ENCODE measurements around the gene PLEKHG5. TPM values are rescaled to one million over a fixed set of nuclear protein-coding genes. Genes with fewer than 3 reads are reported as not detected.
A peak's percentile ranks its signal among the peaks of the same experiment; 100 is the strongest.

Gene PLEKHG5
- polyA plus RNA-seq, 2 of the 4 experiments (the other 2 are of a cell fraction): 0.84 to 3.1 TPM

DNA sequence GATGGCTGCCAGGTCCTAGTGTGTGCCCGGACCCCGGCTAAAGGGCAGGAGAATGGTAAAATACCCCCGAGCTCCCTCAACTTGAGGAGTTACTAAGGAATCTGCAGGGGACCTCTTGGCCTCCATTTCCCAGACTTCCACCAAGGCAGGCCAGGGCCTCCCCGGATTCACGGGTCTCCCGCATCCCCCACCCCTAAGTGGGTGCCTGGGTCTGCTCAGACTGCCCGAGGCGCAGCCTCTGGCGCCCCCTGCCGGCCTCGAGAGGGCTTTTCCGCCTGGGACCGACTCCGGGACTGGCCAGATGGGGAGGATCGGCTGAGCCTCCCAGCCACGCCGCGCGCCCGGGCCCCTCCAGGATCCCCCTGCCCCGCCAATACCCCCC lies 1.7 kb downstream of the PLEKHG5 start:
- CTCF ChIA-PET: interaction anchor here (0.6 to 4.6 kb wide), 30 partner anchors 9 to 158 kb away, joined by 3 to 54 read pairs (median 4); partner anchors contain the start of genes NOL9 and TAS1R1
- peak overlapping the region; percentile 94 for H3K4me3 ChIP-seq
- DNase-seq (ENCODE audit: low read depth in 1 of 2, low spot score in 1 of 2) (peak; percentile 66 to 77), ATAC-seq (peak; percentile 66 to 87), FAIRE-seq (no peak)
- no peaks in the 10 kb centered on the region for H3K9me3 ChIP-seq
- peak overlapping the region; percentile 99 for H3K27ac ChIP-seq
- peak overlapping the region; percentile 100 for H3K4me2 ChIP-seq
- TF ChIP-seq KDM5A (IDR thresholded peaks at IDR 0.05) (no peak), TFCP2L1 (CRISPR knock-in tag; IDR thresholded peaks at IDR 0.05) (no peak), EHF (CRISPR knock-in tag; IDR thresholded peaks at IDR 0.05) (no peak), RNF2 (IDR thresholded peaks at IDR 0.05; ENCODE audit: borderline replicate concordance, low read depth) (no peak), CHD4 (IDR thresholded peaks at IDR 0.05; ENCODE audit: borderline replicate concordance) (no peak), POLR2A (IDR thresholded peaks at IDR 0.05; ENCODE audit: low read length) (0 out of 2 replicates have a peak, but pooled peaks have one; percentile 5), RAD21 (conservative IDR thresholded peaks at IDR 0.05 in 1 of 2, IDR thresholded peaks at IDR 0.05 in 1 of 2) (peak; percentile 51 to 54), SMC3 (IDR thresholded peaks at IDR 0.05) (peak; percentile 22; the same call in 1 of the 3 replicates), EP300 (IDR thresholded peaks at IDR 0.05) (no peak), HOXB13 (CRISPR knock-in tag; IDR thresholded peaks at IDR 0.05; ENCODE audit: low read depth) (no peak), TP53 (CRISPR knock-in tag; IDR thresholded peaks at IDR 0.05) (no peak)
- TF ChIP-seq, protein P1, sequence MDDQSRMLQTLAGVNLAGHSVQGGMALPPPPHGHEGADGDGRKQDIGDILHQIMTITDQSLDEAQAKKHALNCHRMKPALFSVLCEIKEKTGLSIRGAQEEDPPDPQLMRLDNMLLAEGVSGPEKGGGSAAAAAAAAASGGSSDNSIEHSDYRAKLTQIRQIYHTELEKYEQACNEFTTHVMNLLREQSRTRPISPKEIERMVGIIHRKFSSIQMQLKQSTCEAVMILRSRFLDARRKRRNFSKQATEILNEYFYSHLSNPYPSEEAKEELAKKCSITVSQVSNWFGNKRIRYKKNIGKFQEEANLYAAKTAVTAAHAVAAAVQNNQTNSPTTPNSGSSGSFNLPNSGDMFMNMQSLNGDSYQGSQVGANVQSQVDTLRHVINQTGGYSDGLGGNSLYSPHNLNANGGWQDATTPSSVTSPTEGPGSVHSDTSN (IDR thresholded peaks at IDR 0.05): no peak
- TF ChIP-seq, protein P2, sequence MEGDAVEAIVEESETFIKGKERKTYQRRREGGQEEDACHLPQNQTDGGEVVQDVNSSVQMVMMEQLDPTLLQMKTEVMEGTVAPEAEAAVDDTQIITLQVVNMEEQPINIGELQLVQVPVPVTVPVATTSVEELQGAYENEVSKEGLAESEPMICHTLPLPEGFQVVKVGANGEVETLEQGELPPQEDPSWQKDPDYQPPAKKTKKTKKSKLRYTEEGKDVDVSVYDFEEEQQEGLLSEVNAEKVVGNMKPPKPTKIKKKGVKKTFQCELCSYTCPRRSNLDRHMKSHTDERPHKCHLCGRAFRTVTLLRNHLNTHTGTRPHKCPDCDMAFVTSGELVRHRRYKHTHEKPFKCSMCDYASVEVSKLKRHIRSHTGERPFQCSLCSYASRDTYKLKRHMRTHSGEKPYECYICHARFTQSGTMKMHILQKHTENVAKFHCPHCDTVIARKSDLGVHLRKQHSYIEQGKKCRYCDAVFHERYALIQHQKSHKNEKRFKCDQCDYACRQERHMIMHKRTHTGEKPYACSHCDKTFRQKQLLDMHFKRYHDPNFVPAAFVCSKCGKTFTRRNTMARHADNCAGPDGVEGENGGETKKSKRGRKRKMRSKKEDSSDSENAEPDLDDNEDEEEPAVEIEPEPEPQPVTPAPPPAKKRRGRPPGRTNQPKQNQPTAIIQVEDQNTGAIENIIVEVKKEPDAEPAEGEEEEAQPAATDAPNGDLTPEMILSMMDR (IDR thresholded peaks at IDR 0.05): peak; percentile 78
- 56% methylated on average over 4 of the region's 21 CpGs for WGBS (ENCODE audit: missing lambda C conversion rate)
- peaks cover 23% of the 10 kb centered on the region for H3K4me1 ChIP-seq
- POLR2A ChIA-PET: no interaction called here

DNA sequence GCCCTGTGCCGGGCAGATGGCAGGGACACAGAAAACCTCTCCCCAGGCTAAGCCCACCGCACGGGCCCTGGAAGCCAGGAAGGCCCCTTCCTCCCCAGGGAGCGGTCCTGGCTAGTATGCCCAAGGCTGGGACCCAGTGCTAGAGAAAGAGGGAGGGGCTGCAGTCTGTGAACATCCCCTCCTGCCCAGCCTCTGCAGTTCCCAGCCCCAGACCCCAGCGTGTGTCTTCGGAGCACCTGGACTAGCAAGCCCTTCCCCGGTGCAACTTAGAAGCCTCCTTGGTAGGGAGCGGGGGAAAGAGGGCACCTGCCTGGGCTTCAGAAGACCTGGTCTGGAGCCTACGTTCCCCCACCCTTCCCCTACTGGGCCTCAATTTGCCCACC lies 2.1 kb downstream of the PLEKHG5 start:
- ATAC-seq (no peak), DNase-seq (ENCODE audit: low read depth in 1 of 2, low spot score in 1 of 2) (no peak), FAIRE-seq (no peak)
- H3K27ac ChIP-seq: peak overlapping the region in 1 of 2 experiments; percentile 99; a peak in 3 of 6 replicates
- H3K4me1 ChIP-seq: peaks cover 23% of the 10 kb centered on the region
- peak overlapping the region; percentile 100 for H3K4me2 ChIP-seq
- TF ChIP-seq, protein P3, sequence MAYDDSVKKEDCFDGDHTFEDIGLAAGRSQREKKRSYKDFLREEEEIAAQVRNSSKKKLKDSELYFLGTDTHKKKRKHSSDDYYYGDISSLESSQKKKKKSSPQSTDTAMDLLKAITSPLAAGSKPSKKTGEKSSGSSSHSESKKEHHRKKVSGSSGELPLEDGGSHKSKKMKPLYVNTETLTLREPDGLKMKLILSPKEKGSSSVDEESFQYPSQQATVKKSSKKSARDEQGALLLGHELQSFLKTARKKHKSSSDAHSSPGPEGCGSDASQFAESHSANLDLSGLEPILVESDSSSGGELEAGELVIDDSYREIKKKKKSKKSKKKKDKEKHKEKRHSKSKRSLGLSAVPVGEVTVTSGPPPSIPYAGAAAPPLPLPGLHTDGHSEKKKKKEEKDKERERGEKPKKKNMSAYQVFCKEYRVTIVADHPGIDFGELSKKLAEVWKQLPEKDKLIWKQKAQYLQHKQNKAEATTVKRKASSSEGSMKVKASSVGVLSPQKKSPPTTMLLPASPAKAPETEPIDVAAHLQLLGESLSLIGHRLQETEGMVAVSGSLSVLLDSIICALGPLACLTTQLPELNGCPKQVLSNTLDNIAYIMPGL (CRISPR knock-in tag; IDR thresholded peaks at IDR 0.05; ENCODE audit: borderline replicate concordance): no peak
- TF ChIP-seq, protein P4, sequence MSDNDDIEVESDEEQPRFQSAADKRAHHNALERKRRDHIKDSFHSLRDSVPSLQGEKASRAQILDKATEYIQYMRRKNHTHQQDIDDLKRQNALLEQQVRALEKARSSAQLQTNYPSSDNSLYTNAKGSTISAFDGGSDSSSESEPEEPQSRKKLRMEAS (IDR thresholded peaks at IDR 0.05): no peak
- TF ChIP-seq, protein P5, sequence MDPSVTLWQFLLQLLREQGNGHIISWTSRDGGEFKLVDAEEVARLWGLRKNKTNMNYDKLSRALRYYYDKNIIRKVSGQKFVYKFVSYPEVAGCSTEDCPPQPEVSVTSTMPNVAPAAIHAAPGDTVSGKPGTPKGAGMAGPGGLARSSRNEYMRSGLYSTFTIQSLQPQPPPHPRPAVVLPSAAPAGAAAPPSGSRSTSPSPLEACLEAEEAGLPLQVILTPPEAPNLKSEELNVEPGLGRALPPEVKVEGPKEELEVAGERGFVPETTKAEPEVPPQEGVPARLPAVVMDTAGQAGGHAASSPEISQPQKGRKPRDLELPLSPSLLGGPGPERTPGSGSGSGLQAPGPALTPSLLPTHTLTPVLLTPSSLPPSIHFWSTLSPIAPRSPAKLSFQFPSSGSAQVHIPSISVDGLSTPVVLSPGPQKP (IDR thresholded peaks at IDR 0.05; ENCODE audit: low read depth, low read length): no peak
- TF ChIP-seq, protein P6, sequence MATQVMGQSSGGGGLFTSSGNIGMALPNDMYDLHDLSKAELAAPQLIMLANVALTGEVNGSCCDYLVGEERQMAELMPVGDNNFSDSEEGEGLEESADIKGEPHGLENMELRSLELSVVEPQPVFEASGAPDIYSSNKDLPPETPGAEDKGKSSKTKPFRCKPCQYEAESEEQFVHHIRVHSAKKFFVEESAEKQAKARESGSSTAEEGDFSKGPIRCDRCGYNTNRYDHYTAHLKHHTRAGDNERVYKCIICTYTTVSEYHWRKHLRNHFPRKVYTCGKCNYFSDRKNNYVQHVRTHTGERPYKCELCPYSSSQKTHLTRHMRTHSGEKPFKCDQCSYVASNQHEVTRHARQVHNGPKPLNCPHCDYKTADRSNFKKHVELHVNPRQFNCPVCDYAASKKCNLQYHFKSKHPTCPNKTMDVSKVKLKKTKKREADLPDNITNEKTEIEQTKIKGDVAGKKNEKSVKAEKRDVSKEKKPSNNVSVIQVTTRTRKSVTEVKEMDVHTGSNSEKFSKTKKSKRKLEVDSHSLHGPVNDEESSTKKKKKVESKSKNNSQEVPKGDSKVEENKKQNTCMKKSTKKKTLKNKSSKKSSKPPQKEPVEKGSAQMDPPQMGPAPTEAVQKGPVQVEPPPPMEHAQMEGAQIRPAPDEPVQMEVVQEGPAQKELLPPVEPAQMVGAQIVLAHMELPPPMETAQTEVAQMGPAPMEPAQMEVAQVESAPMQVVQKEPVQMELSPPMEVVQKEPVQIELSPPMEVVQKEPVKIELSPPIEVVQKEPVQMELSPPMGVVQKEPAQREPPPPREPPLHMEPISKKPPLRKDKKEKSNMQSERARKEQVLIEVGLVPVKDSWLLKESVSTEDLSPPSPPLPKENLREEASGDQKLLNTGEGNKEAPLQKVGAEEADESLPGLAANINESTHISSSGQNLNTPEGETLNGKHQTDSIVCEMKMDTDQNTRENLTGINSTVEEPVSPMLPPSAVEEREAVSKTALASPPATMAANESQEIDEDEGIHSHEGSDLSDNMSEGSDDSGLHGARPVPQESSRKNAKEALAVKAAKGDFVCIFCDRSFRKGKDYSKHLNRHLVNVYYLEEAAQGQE (IDR thresholded peaks at IDR 0.05): no peak
- no peak for TF ChIP-seq ZFP36 (IDR thresholded peaks at IDR 0.05; ENCODE audit: borderline replicate concordance, partially characterized antibody)
- TF ChIP-seq FOSL2 (IDR thresholded peaks at IDR 0.05): no peak
- no peak for TF ChIP-seq FOSL2 (CRISPR knock-in tag; IDR thresholded peaks at IDR 0.05)
- ChIA-PET POLR2A (no interaction called here), CTCF (interaction anchor here (0.6 to 4.6 kb wide), 24 partner anchors 9 to 158 kb away, joined by 3 to 54 read pairs (median 4); no protein-coding TSS in a partner anchor)
- no peaks in the 10 kb centered on the region for H3K9me3 ChIP-seq
- 0% methylated on average over 2 of the region's 9 CpGs for WGBS (ENCODE audit: missing lambda C conversion rate)
- H3K4me3 ChIP-seq: no peak overlapping the region; the same call in 2 of the 3 replicates
